Right lung (tissue), 5 donors: ENCODE results near the gene KIF18A. TPM values are rescaled to one million over a fixed set of nuclear protein-coding genes. Genes with fewer than 3 reads are reported as not detected.

Experiments
- polyA plus RNA-seq, 5 donors: library from polyadenylated mRNA; unstranded; fragments of 120-200 nt; gene quantifications; one replicate each; pipeline versions ENCODE4 v1.2.1 to v1.2.3, GENCODE V29; 2013; ENCODE audit warnings: inconsistent platforms in 1 of 5, low replicate concordance in 1 of 5; ENCODE audit not compliant: insufficient read length in 5 of 5, insufficient read depth in 1 of 5

KIF18A gene
- polyA plus RNA-seq, 5 donors = 5.0 to 16.9 (median 10.3) TPM

Other genes starting within 250 kb of the KIF18A start
- 10 to 100 TPM; 15.8 to 22.3 (median 18.0) TPM for gene METTL15, start 232 bp upstream of the KIF18A start, polyA plus RNA-seq